Neuronal stem cell (in vitro differentiated cells): ENCODE results near the gene TUBB1.

Experiments
- DNase-seq: peaks from one replicate; pipeline ENCODE4 v3.0.0-alpha.2; 2013; ENCODE audit warnings: low spot score
- H2AFZ ChIP-seq: one replicate; pipeline ENCODE4 v1.6.1; 2013; ENCODE audit warnings: mild to moderate bottlenecking, low read length, inconsistent platforms
- H2AK5ac ChIP-seq: 2 replicates; pipeline ENCODE4 v1.6.1; 2013; ENCODE audit warnings: low read depth, mild to moderate bottlenecking, inconsistent platforms, low read length, moderate library complexity, mixed read lengths
- H2BK120ac ChIP-seq: 2 replicates; pipeline ENCODE4 v1.6.1; 2013; ENCODE audit warnings: low read depth, mild to moderate bottlenecking, inconsistent platforms, low read length, moderate library complexity, mixed read lengths
- H2BK12ac ChIP-seq: one replicate; pipeline ENCODE4 v1.6.1; 2013; ENCODE audit warnings: low read length, inconsistent platforms
- H2BK15ac ChIP-seq: 2 replicates; pipeline ENCODE4 v1.6.1; 2013; ENCODE audit warnings: mild to moderate bottlenecking, low read length, inconsistent platforms, mixed read lengths
- H2BK5ac ChIP-seq: one replicate; pipeline ENCODE4 v1.6.1; 2013; ENCODE audit warnings: inconsistent platforms, mild to moderate bottlenecking, low read length, moderate library complexity
- H3K14ac ChIP-seq: one replicate; pipeline ENCODE4 v1.6.1; 2013; ENCODE audit warnings: low read length, inconsistent platforms
- H3K18ac ChIP-seq: 2 replicates; pipeline ENCODE4 v1.6.1; 2013; ENCODE audit warnings: low read length, inconsistent platforms
- H3K23ac ChIP-seq: 2 replicates; pipeline ENCODE4 v1.6.1; 2013; ENCODE audit warnings: low read depth, mild to moderate bottlenecking, mixed read lengths, low read length, inconsistent platforms; ENCODE audit not compliant: poor library complexity
- H3K27ac ChIP-seq: replicated peaks from 3 replicates; pipeline ENCODE4 v1.5.1; 2013; ENCODE audit warnings: low read length, inconsistent platforms
- H3K27me3 ChIP-seq, 3 experiments: 2 replicates each; pipeline ENCODE4 v1.6.1; 2013; ENCODE audit warnings: low read length in 3 of 3, mild to moderate bottlenecking in 2 of 3, inconsistent platforms in 1 of 3, low read depth in 1 of 3, mixed read lengths in 1 of 3, moderate library complexity in 1 of 3; ENCODE audit not compliant: control insufficient read depth in 3 of 3, insufficient read depth in 3 of 3
- H3K36me3 ChIP-seq, 2 donors: replicated peaks in 1 of 2; 2 replicates each; pipeline ENCODE4 v1.6.1; 2013; ENCODE audit warnings: low read length in 2 of 2; ENCODE audit not compliant: control insufficient read depth in 2 of 2, insufficient read depth in 2 of 2
- H3K4ac ChIP-seq: 2 replicates; pipeline ENCODE4 v1.6.1; 2013; ENCODE audit warnings: inconsistent platforms, mild to moderate bottlenecking, low read length, moderate library complexity
- H3K4me1 ChIP-seq, 2 donors: 1 replicate in 1 of 2; 2 replicates in 1 of 2; pipeline ENCODE4 v1.6.1; 2013; ENCODE audit warnings: low read length in 2 of 2, low read depth in 1 of 2; ENCODE audit not compliant: control insufficient read depth in 2 of 2, insufficient read depth in 1 of 2
- H3K4me2 ChIP-seq: one replicate; pipeline ENCODE4 v1.6.1; 2013; ENCODE audit warnings: mild to moderate bottlenecking, low read length, inconsistent platforms; ENCODE audit not compliant: insufficient read depth, poor library complexity, severe bottlenecking
- H3K4me3 ChIP-seq, 2 donors: 2 replicates each; pipeline ENCODE4 v1.5.1; 2013; ENCODE audit warnings: low read length in 2 of 2, mild to moderate bottlenecking in 2 of 2, inconsistent platforms in 1 of 2, moderate library complexity in 1 of 2
- H3K79me1 ChIP-seq: one replicate; pipeline ENCODE4 v1.6.1; 2013; ENCODE audit warnings: low read depth, mild to moderate bottlenecking, inconsistent platforms, low read length, moderate library complexity
- H3K9ac ChIP-seq: one replicate; pipeline ENCODE4 v1.6.1; 2013; ENCODE audit warnings: mild to moderate bottlenecking, low read depth, low read length, inconsistent platforms; ENCODE audit not compliant: poor library complexity
- H3K9me3 ChIP-seq, 2 donors: replicated peaks in 1 of 2; 2 replicates each; pipeline versions ENCODE3 to v1.6.1; 2013; ENCODE audit warnings: low read length in 2 of 2, mild to moderate bottlenecking in 2 of 2, inconsistent platforms in 1 of 2, low read depth in 1 of 2, mixed read lengths in 1 of 2, moderate library complexity in 1 of 2; ENCODE audit not compliant: control insufficient read depth in 2 of 2, insufficient read depth in 1 of 2
- H4K8ac ChIP-seq: one replicate; pipeline ENCODE4 v1.6.1; 2013; ENCODE audit warnings: low read depth, mild to moderate bottlenecking, inconsistent platforms, low read length, moderate library complexity
- H4K91ac ChIP-seq: one replicate; pipeline ENCODE4 v1.6.1; 2013; ENCODE audit warnings: low read length, low read depth, mild to moderate bottlenecking, inconsistent platforms; ENCODE audit not compliant: poor library complexity
- WGBS, 2 donors: extraction: QIAGEN DNeasy Blood & Tissue Kit; methylation state at CpG; one replicate each; pipeline ENCODE4 v1.1.7; 2013; ENCODE audit warnings: missing lambda C conversion rate in 2 of 2, mixed read lengths in 1 of 2; ENCODE audit not compliant: insufficient read length in 2 of 2, insufficient replicate concordance in 1 of 2; ENCODE audit errors: extremely low coverage in 2 of 2; 5-methylcytosine and 5-hydroxymethylcytosine counted together

Gene TUBB1

GRCh38 chr20:59003836-59004492 lies 15.3 kb upstream of the TUBB1 start:
- Histone ChIP-seq H3K23ac (no peak overlapping the region), H2BK15ac (no peak overlapping the region), H3K9ac (no peak overlapping the region), H2BK120ac (no peak overlapping the region), H4K91ac (no peak overlapping the region), H3K4me1 (peaks cover 10 to 16% of the 10 kb centered on the region in 2 donors), H4K8ac (no peak overlapping the region), H2AK5ac (no peak overlapping the region), H3K27ac (no peak overlapping the region), H2BK12ac (no peak overlapping the region), H3K27me3 (no peaks in the 10 kb centered on the region), H3K36me3 (peaks cover 0 to 5% of the 10 kb centered on the region in 2 donors), H3K4me3 (no peak overlapping the region), H3K14ac (peak overlapping the region; percentile 56), H2AFZ (no peak overlapping the region), H2BK5ac (no peak overlapping the region), H3K9me3 (no peaks in the 10 kb centered on the region), H3K18ac (peak overlapping the region; percentile 76), H3K79me1 (peaks cover 5% of the 10 kb centered on the region), H3K4ac (no peak overlapping the region), H3K4me2 (no peak overlapping the region)
- no CpG with 5 or more reads among the region's 16 CpGs for WGBS, 2 donors
- no peak for DNase-seq

- WGBS, 2 donors = no CpG with 5 or more reads among the region's 4 CpGs
- H3K4ac ChIP-seq = no peak overlapping the region
- no peak overlapping the region for H3K9ac ChIP-seq
- no peaks in the 10 kb centered on the region for H3K27me3 ChIP-seq
- no peak overlapping the region for H3K23ac ChIP-seq
- H2AK5ac ChIP-seq = no peak overlapping the region
- H2BK5ac ChIP-seq = no peak overlapping the region
- no peak overlapping the region for H4K91ac ChIP-seq
- H3K9me3 ChIP-seq = no peaks in the 10 kb centered on the region
- H3K79me1 ChIP-seq = peaks cover 5% of the 10 kb centered on the region
- H2AFZ ChIP-seq = no peak overlapping the region
- H3K4me1 ChIP-seq = peaks cover 10 to 16% of the 10 kb centered on the region in 2 donors
- no peak overlapping the region for H3K14ac ChIP-seq
- no peak overlapping the region for H3K27ac ChIP-seq
- H2BK15ac ChIP-seq = no peak overlapping the region
- no peak overlapping the region for H4K8ac ChIP-seq
- H2BK12ac ChIP-seq = no peak overlapping the region
- no peak for DNase-seq
- H3K36me3 ChIP-seq = peaks cover 0 to 5% of the 10 kb centered on the region in 2 donors
- no peak overlapping the region for H3K18ac ChIP-seq
- H3K4me3 ChIP-seq = no peak overlapping the region
- H3K4me2 ChIP-seq = no peak overlapping the region
- H2BK120ac ChIP-seq = no peak overlapping the region
Measured at GRCh38 chr20:59004493-59004762, 14.8 kb upstream of the TUBB1 start.

- no peak overlapping the region for H4K91ac ChIP-seq
- H2BK12ac ChIP-seq = no peak overlapping the region
- peaks cover 5% of the 10 kb centered on the region for H3K79me1 ChIP-seq
- no peaks in the 10 kb centered on the region for H3K27me3 ChIP-seq
- no CpG with 5 or more reads among the region's 17 CpGs for WGBS, 2 donors
- H3K9me3 ChIP-seq = no peaks in the 10 kb centered on the region
- H3K23ac ChIP-seq = no peak overlapping the region
- no peak overlapping the region for H3K9ac ChIP-seq
- no peak overlapping the region for H3K4me3 ChIP-seq
- no peak overlapping the region for H2BK5ac ChIP-seq
- no peak overlapping the region for H3K27ac ChIP-seq
- H2BK120ac ChIP-seq = no peak overlapping the region
- H2AK5ac ChIP-seq = no peak overlapping the region
- peaks cover 10 to 16% of the 10 kb centered on the region in 2 donors for H3K4me1 ChIP-seq
- peaks cover 0 to 5% of the 10 kb centered on the region in 2 donors for H3K36me3 ChIP-seq
- H3K14ac ChIP-seq = no peak overlapping the region
- no peak overlapping the region for H2BK15ac ChIP-seq
- no peak overlapping the region for H3K4me2 ChIP-seq
- no peak for DNase-seq
- no peak overlapping the region for H4K8ac ChIP-seq
- no peak overlapping the region for H3K18ac ChIP-seq
- H3K4ac ChIP-seq = no peak overlapping the region
- H2AFZ ChIP-seq = no peak overlapping the region
Measured at GRCh38 chr20:59004763-59005522, 14.3 kb upstream of the TUBB1 start.

GRCh38 chr20:59005523-59006166 lies 13.6 kb upstream of the TUBB1 start:
- DNase-seq = no peak
- no CpG with 5 or more reads among the region's 3 CpGs for WGBS, 2 donors

More at GRCh38 chr20:59005523-59006166, 13.6 kb upstream of the TUBB1 start:
- peaks cover 5% of the 10 kb centered on the region for H3K79me1 ChIP-seq
- no peak overlapping the region for H2BK12ac ChIP-seq
- H3K9ac ChIP-seq = peak overlapping the region; percentile 88
- no peak overlapping the region for H4K91ac ChIP-seq
- H2BK15ac ChIP-seq = peak overlapping the region; percentile 30
- H3K4me3 ChIP-seq = no peak overlapping the region
- H3K36me3 ChIP-seq = peaks cover 0 to 5% of the 10 kb centered on the region in 2 donors
- no peak overlapping the region for H2AFZ ChIP-seq
- no peak overlapping the region for H2BK120ac ChIP-seq
- H3K4ac ChIP-seq = no peak overlapping the region
- H3K27ac ChIP-seq = no peak overlapping the region
- peak overlapping the region; percentile 70 for H2BK5ac ChIP-seq
- peak overlapping the region; percentile 85 for H2AK5ac ChIP-seq
- H3K14ac ChIP-seq = no peak overlapping the region
- H3K23ac ChIP-seq = no peak overlapping the region
- no peaks in the 10 kb centered on the region for H3K9me3 ChIP-seq
- no peak overlapping the region for H3K4me2 ChIP-seq
- no peaks in the 10 kb centered on the region for H3K27me3 ChIP-seq
- no peak overlapping the region for H3K18ac ChIP-seq
- no peak overlapping the region for H4K8ac ChIP-seq
- peaks cover 14 to 17% of the 10 kb centered on the region in 2 donors for H3K4me1 ChIP-seq
